ENCODE results near the gene FCRL4. TPM values are rescaled to one million over a fixed set of nuclear protein-coding genes. Genes with fewer than 3 reads are reported as not detected.

Gene FCRL4
- total and polyA plus RNA-seq, 10 of the 15 experiments (the other 5 are each of a cell fraction or from before 2014, with no cell fraction given): 0.09 to 0.44 (median 0.26) TPM; not detected in 1

- TF ChIP-seq ZBTB11 (CRISPR knock-in tag; IDR thresholded peaks at IDR 0.05) (no peak), KAT2A (conservative IDR thresholded peaks at IDR 0.05; ENCODE audit: control insufficient read depth, low read depth, low read length) (no peak), NKRF (conservative IDR thresholded peaks at IDR 0.05) (no peak), PAX5 (IDR thresholded peaks at IDR 0.05; ENCODE audit: borderline replicate concordance, low read depth, low read length) (no peak), HSF1 (IDR thresholded peaks at IDR 0.05; ENCODE audit: low read depth, low read length) (no peak), POLR2AphosphoS5 (IDR thresholded peaks at IDR 0.05; ENCODE audit: low read length) (no peak; the same call in 1 of the 2 replicates), FOS (IDR thresholded peaks at IDR 0.05; ENCODE audit: borderline replicate concordance, extremely low read depth, insufficient read length) (no peak), SIN3A (IDR thresholded peaks at IDR 0.05; ENCODE audit: low read depth, low read length) (no peak), ATF7 (IDR thresholded peaks at IDR 0.05; ENCODE audit: low read depth) (peak; percentile 42; the same call in 1 of the 2 replicates), SMAD1 (IDR thresholded peaks at IDR 0.05; ENCODE audit: low read depth, partially characterized antibody) (no peak), ETV6 (conservative IDR thresholded peaks at IDR 0.05 in 1 of 2, IDR thresholded peaks at IDR 0.05 in 1 of 2; ENCODE audit: borderline replicate concordance in 1 of 2, low read depth in 1 of 2) (no peak; a peak in 1 of 4 replicates), HDGF (IDR thresholded peaks at IDR 0.05) (no peak), STAT3 (IDR thresholded peaks at IDR 0.05; ENCODE audit: low read depth, low read length) (no peak), HDAC6 (IDR thresholded peaks at IDR 0.05; ENCODE audit: unreplicated experiment) (no peak), E2F4 (IDR thresholded peaks at IDR 0.05; ENCODE audit: low read depth, low read length) (no peak), NR2C1 (IDR thresholded peaks at IDR 0.05) (no peak), BRCA1 (IDR thresholded peaks at IDR 0.05; ENCODE audit: low read depth, low read length) (no peak), IKZF1 (conservative IDR thresholded peaks at IDR 0.05) (no peak)
Measured at GRCh38 chr1:157551694-157552693, 45.9 kb downstream of the FCRL4 start, which contains the start of gene FCRL5 (continued).
